RCC 7860 (cell line): ENCODE results near the gene ZAR1L.
"Not testable (repeated sequence)": the region's sequence is repeated elsewhere in the genome, so short reads cannot be mapped to it uniquely, and the experiment has no call there.

Source experiments
- DNase-seq: peaks from one replicate; pipeline ENCODE4 v3.0.0-alpha.2; 2015; ENCODE audit warnings: low spot score
- FAIRE-seq: peaks from 2 replicates; lab custom pipeline; 2012; peaks lifted over from hg19 to GRCh38; lab: Jason Lieb, UNC

The ZAR1L gene

GRCh38 chr13:32315238-32316027 lies at the start of gene ZAR1L, which contains the start of gene BRCA2:
Gene ZAR1L (minus strand): TSS chr13:32315363. CDS start chr13:32311925, 3,438 bp downstream.
Gene BRCA2 (plus strand): TSS chr13:32315508. CDS start chr13:32316461, 953 bp downstream.
- peak; percentile 77 for DNase-seq
- FAIRE-seq = peak; percentile 25

GRCh38 chr13:32362574-32362973 lies 47.4 kb upstream of the ZAR1L start:
- DNase-seq (no peak), FAIRE-seq (no peak)

- not testable (repeated sequence) for DNase-seq, FAIRE-seq
Observed at GRCh38 chr13:32355935-32356334, 40.8 kb upstream of the ZAR1L start.

- DNase-seq (no peak), FAIRE-seq (no peak)
Observed at GRCh38 chr13:32354040-32354439, 38.9 kb upstream of the ZAR1L start.

GRCh38 chr13:32350839-32351441 lies 35.8 kb upstream of the ZAR1L start:
- DNase-seq, FAIRE-seq: not testable (repeated sequence)

GRCh38 chr13:32347651-32348050 lies 32.5 kb upstream of the ZAR1L start:
- no peak for FAIRE-seq
- DNase-seq = no peak

GRCh38 chr13:32340914-32341313 lies 25.8 kb upstream of the ZAR1L start:
- no peak for FAIRE-seq
- DNase-seq = no peak

GRCh38 chr13:32334671-32335070 lies 19.5 kb upstream of the ZAR1L start:
- DNase-seq = no peak
- no peak for FAIRE-seq

GRCh38 chr13:32330441-32330840 lies 15.3 kb upstream of the ZAR1L start:
- FAIRE-seq = no peak
- DNase-seq = no peak

GRCh38 chr13:32323912-32324311 lies 8.7 kb upstream of the ZAR1L start:
- no peak for FAIRE-seq
- peak; percentile 48 for DNase-seq

- FAIRE-seq = no peak
Observed at GRCh38 chr13:32320528-32320927, 5.4 kb upstream of the ZAR1L start.

GRCh38 chr13:32317716-32318465 lies 2.7 kb upstream of the ZAR1L start:
- no peak for DNase-seq

More at GRCh38 chr13:32320528-32320927, 5.4 kb upstream of the ZAR1L start:
- no peak for DNase-seq

GRCh38 chr13:32316501-32316900 lies 1.3 kb upstream of the ZAR1L start:
- FAIRE-seq (no peak), DNase-seq (no peak)

More at GRCh38 chr13:32317716-32318465, 2.7 kb upstream of the ZAR1L start:
- no peak for FAIRE-seq

- no peak for FAIRE-seq
Observed at GRCh38 chr13:32316028-32316339, 821 bp upstream of the ZAR1L start.

GRCh38 chr13:32314271-32315237 lies 609 bp downstream of the ZAR1L start:
- DNase-seq (no peak), FAIRE-seq (no peak)

More at GRCh38 chr13:32316028-32316339, 821 bp upstream of the ZAR1L start:
- no peak for DNase-seq

GRCh38 chr13:32311188-32311897 lies 3.8 kb downstream of the ZAR1L start:
- no peak for FAIRE-seq
- no peak for DNase-seq

- DNase-seq = peak; percentile 8
- FAIRE-seq = no peak
Observed at GRCh38 chr13:32310134-32310706, 4.9 kb downstream of the ZAR1L start.

- FAIRE-seq (no peak), DNase-seq (no peak)
Observed at GRCh38 chr13:32309312-32310133, 5.6 kb downstream of the ZAR1L start.
